HS-5 (cell line): ENCODE results near the gene FOXN1.

ENCODE experiments used
- DNase-seq: peaks from one replicate; pipeline ENCODE4 v3.0.0-alpha.2; 2012; ENCODE audit warnings: low read depth

The FOXN1 gene

DNA sequence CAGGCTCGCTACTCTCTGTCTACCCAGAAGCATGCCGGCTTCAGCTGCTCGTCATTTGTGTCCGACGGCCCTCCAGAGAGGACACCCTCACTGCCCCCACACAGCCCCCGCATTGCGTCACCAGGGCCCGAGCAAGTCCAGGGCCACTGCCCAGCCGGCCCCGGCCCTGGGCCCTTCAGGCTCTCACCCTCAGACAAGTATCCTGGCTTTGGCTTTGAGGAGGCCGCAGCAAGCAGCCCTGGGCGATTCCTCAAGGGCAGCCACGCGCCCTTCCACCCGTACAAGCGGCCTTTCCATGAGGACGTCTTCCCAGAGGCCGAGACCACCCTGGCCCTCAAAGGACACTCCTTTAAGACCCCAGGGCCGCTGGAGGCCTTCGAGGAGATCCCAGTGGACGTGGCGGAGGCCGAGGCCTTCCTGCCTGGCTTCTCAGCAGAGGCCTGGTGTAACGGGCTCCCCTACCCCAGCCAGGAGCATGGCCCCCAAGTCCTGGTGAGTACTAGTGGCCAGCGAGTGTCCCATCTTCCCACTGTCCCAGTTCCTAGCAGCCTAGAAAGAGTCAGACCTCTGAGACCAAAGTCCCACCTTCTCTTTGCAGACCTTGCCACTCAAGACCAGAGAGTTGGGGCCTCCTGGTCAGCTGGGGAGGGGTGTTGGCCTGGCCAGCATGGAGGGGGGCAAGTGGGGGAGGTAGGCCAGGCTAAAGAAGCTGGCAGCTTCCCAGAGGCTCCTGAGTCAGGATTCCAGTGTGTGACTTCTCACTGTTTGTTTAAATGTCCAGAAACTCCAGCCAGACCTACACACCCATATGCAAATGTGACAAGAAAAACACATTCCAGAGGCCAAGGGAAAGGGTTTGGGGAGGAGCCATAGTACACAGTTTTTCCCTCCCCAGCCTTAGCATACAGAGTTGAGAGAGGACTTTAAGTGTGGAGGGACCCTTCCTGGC is 18.6 kb downstream of the FOXN1 start:
- peak; percentile 8 for DNase-seq

DNA sequence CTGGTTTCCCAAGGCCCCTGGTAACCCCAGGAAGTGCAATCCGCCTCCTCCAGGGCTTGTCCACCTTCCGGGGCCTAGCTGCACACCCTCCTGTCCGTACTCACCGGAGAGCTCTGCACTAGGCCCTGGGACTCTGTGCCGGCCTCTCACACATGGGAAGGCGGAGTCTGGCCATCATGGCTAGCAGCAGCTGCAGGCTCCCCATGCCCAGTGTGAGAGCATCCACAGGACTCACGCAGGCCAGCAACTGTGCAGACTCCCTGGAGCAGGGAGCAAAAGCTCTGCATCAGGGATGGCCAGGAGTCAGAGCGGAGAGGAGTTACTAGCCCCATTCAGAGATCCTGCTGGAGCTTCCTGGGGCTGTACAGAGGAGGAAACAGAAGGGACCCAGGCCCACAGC is 20.2 kb downstream of the FOXN1 start:
- DNase-seq = no peak

DNA sequence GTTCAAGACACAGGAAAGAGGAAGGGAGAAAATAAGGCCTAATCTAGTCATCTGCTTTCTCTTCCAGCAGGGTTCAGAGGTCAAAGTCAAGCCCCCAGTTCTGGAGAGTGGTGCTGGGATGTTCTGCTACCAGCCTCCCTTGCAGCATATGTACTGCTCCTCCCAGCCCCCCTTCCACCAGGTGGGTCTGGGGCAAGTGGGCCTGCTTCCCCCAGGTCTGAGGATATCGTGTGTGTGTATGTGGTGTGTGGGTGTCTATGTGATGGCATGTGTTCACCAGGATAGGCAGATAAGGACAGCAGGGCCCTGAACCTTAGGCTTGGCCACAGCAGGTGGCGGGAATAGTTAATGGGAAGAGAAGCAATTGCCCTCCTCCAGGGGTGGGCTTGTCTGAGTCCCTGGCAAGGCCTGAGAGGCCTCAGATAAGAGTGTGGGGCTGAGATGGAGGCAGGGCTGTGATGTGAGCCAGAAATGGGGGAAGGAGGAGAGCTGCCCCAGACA is 21.1 kb downstream of the FOXN1 start:
- no peak for DNase-seq

DNA sequence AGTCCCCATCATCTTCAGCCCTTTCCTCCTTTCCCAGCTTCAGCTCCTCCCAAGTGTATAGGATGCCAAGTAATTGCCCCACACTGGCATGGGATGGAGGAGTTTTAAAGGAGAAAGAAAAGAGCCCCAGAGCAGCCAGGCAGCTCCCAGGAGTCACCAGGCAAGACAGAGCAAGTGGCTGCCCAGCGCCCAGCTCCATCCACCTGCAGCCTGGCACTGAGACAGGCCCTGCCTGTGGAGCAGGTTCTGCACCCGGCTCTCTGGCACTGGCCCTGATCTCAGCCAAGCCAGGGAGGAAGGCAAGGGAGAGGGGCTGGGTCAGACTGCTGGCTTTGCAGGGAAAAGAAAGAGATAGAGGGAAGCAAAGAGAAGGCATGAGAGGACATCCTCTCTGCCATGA is 21.7 kb downstream of the FOXN1 start:
- no peak for DNase-seq

DNA sequence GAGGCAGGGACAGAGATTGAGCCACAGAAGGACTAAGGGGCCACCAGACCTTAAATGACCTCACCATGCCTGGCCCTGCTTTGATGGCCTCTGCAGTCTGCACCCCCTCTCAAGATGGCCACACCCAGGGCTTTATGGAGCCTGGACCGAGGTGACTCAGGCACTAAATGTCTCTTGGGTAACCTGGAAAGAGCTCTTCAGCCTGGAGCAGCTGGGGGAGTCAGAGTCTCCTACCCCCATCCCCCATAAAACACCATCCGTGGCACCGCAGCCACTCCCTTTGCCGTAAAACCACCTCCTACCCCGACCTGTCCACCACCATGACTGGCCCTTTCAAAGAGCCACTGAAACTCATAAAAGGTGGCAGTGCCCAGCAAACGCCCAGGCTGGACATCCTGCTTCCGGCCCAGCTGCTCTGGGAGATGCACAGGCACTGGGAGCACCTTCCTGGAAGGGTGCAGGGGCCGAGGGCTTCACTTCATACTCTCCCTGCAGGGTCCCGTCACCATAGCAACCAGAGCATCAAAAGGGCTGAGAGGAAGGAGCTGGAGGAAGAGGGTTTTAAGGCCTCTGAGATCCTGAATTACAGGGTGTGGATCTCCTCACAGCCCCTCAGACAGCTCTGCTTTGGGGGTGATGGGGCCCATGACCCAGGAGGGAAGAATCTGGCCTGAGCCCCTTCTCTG is 22.3 kb downstream of the FOXN1 start:
- DNase-seq = no peak

DNA sequence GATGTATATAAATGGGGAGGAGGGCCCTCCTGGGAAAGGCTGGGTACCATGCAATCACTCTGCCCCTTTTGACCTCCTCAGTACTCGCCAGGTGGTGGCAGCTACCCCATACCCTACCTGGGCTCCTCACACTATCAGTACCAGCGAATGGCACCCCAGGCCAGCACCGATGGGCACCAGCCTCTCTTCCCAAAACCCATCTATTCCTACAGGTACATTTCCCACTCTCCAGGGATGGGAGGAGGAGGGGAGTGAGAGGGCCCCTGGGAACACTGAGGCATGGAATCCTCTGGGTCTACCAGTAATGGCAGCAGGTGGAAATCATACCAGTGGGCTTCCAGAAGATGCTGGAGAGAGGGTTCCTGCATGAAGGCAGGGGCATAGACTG is 22.9 kb downstream of the FOXN1 start:
- DNase-seq = no peak

DNA sequence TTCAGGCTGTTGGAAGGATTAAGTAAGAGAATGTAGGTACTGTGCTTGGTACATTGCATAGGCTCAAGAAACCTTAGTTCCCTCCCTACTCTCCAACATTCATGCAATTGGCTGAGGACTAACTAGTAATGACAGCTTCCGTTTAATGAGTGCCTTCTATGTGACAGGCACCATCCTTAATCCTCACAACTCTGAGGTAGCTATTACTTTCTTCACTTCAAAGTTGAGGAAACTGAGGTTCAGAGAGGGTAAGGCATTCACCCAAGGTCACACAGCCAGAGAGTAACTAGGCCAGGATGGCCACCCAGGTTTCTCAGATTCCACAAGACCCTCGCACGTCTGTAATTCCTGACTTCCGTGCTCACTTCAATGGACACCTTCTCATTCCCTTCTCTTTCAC is 24.1 kb downstream of the FOXN1 start:
- no peak for DNase-seq

DNA sequence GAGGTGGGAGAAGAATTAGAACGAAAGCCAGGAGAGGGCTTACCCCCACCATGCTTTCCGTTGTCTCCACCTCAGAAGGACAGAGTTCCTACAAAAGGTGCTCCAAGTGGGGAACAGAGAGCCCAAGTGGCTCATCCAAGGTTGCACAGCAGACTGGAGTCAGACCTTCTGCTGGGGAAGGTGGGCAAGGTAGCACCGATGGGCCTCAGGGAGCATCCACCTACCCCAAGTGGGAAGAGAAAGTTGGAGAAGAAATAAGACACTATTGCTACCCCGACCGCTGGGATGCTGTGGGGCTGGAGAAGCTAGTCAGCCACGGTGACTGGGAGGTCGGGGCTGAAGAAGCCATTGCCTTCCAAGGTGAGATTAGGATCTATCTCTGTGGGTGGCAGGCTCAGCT is 24.8 kb downstream of the FOXN1 start:
- no peak for DNase-seq

DNA sequence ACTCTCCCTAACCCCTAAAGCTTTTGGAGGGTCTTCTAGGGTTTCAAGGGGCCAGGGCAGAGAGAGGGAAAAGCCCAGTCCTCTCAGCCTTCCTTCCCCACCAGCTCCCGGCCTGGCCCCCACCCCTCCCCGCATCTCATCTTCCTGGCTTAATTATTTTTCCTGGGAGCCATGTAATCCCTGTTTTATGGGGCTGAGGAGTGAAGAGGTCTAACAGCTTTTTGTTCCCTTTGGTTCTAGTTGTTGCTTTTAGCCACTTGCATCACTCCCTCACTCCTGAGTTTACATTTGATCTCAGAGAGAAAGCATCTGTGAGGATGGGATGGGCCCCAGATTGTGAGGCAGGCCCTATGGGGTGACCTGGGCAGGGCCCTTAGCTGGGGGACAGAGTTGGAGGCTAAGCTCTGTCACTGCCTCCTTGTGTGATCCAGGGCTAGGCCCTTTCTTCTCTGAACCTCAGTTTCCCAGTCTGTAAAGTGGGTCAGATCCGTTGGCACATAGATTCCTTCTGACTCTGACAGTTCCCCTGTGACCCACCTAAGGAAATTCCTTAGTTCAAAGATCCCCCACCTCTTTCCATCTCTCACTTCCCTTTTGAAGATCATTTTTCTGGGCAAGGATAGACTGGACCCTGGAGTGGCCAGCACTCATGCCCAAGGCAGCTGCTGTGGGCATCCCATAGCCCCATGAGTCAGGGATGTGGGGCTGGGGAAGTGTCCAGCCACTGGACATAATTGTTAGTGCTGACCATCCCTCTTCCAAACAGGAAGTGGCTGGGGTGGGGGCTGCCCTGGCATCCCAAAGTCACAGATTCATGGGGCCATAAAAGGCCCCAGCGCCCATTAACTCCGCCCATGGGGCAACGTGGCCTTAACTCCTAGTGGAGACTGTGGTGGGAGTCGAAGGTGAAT is 26.2 kb downstream of the FOXN1 start:
- no peak for DNase-seq

DNA sequence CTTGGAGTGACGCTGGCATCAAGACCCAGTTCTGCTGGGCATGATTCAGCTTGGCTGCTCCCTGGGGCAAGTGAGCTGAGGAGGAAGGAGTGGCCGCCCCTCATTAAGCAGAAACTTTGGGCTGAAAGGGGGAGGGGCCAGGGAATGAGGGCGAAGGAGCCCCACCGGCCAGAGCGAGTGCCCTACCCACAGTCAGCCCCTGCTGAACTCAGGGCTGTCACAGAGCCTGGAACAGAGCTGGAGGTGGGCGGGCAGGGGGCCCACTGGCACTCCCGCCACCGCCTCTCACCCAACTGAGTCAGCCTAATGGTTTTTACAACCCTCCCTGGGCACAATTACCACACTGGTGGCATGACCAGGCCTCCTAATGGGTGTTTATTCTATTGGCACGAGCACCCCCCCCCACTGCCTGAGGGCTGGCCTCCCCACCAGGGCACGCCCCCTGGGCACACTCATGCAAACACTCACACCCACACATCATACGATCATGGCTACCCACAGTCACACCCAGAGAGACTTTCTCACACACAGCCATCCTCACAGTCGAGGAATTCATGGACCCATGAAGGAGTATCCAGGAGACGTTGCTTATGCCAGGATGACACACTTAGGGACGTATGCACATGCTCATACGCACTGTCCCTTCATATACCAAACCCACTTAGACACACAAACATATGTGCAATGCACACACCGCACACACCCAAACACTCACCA is 27.1 kb downstream of the FOXN1 start:
- DNase-seq = no peak

DNA sequence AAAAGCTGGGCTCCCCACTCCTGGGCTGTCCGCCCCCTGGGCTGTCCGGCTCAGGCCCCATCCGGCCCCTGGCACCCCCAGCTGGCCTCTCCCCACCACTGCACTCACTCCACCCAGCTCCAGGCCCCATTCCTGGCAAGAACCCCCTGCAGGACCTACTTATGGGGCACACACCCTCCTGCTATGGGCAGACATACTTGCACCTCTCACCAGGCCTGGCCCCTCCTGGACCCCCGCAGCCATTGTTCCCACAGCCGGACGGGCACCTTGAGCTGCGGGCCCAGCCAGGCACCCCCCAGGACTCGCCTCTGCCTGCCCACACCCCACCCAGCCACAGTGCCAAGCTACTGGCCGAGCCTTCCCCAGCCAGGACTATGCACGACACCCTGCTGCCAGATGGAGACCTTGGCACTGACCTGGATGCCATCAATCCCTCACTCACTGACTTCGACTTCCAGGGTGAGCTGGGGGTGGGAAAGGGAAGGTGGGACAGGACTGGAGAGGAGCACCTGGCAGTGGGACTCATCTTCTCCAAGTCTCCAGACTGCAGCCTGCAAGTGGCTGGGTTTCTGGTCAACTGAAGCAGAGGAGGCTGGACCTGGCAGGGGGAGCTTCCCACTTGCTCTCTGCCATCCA is 28.7 kb downstream of the FOXN1 start:
- DNase-seq = no peak

DNA sequence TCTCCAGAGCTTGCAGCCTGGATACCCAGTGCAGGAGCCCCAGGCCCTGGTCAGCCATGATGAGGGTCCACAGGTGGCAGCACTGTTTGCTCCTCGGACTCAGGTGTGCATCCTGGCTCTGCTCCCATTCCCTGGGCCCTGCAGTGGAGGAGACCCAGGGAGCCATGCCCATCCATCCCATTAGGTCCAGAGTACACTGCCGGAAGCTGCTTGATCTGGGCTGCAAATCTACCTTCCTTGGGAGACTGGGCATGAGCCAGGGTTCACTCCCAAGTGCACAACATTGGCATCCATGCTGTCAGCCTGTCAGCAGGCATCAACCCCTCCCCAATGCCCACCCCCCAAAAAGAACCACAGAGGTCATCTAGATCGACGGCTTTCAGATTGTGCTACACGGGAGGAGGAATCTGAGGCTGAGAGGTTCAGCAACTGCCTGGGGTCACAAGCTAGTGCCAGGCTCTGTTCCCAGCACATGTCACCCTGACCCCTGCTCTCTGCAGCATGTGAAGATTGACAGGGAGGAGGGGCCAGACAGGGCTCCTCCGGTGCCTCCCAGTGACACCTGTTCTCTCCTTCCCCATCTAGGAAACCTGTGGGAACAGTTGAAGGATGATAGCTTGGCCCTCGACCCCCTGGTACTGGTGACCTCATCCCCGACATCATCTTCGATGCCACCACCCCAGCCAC is 30.5 kb downstream of the FOXN1 start:
- DNase-seq = no peak

DNA sequence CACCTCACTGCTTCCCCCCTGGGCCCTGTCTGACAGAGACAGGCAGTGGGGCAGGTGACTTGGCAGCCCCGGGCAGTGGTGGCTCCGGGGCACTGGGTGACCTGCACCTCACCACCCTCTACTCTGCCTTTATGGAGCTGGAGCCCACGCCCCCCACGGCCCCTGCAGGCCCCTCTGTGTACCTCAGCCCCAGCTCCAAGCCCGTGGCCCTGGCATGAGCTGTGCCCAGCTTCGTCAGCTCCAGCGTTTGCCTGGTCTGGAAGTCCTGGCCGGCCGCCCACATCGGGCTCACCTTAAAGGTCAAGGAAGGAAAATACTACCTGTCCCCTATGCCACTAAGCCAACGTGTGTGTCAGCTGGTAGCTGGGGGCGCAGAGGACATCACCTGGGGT is 31.1 kb downstream of the FOXN1 start:
- no peak for DNase-seq

DNA sequence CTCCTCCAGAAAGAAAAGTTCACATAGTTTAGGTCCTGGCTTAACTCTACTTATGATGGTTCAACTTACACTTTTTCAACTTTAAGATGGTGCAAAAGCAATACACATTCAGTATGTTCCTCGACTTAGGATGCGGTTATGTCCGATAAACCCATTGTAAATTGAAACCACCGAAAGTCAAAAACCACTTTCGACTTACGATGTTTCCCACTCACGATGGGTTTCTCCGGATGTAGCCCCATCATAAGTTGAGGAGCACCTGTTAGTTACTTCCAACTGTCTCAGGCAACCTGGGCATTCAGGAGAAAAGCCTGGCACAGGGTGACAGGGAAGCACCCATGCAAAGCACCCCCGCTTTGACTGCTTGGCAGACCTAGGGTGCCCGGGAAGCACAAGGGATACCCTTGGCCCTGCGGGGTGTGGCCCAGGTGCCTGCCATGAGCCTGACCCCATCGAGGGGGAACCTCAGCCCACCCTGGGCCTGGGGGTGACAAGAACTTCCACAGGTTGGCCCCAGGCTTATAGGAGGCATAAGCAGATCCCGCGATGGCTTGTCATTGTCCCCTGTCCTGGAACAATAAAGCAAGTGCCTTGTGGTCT is 32.2 kb downstream of the FOXN1 start:
- no peak for DNase-seq

DNA sequence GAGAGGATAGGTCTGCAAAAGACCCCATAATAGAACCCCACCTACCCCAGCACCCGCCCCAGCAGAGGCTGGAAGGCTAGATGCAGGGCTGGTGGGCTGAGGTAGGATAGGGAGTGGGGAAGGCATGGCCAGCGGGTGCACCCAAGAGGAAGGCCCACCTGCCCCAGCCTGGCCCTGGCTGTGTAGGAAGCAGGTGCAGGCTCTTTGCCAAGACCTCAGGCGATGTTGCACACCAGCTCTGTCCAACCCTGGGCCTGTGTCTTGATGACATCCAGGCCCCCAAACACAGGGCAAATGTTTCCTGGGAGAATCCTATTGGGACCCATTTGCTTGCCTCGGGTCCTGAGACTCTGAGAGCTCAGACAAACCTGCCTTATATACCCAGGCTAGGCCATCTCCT is 34.1 kb downstream of the FOXN1 start:
- no peak for DNase-seq

DNA sequence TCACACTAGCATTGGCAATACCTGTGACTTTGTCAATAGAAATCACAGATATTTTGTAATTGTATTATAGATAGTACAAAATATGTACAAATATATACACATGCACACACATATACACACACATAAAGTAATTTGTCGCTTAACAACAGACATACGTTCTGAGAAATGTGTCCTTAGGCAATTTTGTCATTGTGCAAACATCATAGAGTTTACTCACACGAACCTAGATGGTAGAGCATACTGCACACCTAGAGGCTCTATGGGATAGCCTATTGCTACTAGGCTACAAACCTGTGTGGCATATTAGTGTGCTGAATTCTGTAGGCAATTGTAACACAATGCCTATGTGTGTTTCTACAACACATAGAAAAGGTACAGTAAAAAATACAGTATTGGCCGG is 35.3 kb downstream of the FOXN1 start:
- DNase-seq = no peak

DNA sequence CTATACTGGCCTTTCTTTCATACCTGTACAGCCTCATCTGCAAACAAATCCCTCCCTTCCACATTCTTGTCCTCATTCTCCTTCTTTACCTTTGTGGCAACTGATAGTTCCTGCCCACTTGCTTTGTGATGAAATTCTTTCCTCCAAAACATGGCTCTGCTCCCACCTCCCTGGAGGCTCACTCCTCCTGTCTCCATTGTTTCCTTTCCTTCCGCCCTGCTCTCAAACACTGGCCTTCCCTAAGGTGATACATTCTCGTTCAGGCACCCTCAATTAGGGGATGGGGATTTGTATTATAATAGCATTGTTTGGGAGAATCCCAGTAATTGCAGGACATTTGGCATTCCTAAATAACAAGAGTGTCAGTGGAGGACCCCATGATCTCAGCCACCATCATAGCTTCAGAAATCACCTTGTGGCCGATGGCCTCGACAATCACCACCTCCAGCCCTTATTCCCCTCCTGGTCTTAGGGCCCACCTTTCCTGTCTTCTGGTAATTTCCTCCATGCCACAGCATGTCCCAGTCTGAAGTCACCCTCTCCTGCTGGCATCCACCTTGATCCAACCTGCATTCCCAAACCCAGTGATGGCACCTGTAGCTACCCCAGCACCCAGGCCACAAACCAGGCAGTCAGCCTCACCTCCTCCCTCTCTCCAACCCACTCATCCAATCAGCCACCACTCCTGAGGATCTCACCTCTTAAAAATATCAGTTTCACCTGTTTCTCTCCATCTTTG is 38.4 kb downstream of the FOXN1 start:
- no peak for DNase-seq

DNA sequence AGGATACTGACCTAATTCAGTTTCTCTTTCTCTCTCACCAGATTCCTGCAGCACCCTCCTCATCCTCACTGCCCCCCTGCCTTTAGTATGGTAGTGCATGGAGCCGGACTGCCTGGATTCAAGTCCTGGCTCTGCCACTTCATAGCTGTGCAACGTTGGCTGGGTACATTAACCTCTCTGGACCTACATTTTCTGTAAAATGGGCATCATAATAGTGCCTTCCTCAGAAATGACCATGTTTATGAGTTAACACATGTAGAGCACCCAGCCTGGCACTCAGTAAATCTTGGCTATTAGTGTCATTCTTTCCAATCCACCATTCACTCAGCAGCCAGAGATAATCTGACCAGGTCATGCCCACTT is 39.0 kb downstream of the FOXN1 start:
- no peak for DNase-seq

DNA sequence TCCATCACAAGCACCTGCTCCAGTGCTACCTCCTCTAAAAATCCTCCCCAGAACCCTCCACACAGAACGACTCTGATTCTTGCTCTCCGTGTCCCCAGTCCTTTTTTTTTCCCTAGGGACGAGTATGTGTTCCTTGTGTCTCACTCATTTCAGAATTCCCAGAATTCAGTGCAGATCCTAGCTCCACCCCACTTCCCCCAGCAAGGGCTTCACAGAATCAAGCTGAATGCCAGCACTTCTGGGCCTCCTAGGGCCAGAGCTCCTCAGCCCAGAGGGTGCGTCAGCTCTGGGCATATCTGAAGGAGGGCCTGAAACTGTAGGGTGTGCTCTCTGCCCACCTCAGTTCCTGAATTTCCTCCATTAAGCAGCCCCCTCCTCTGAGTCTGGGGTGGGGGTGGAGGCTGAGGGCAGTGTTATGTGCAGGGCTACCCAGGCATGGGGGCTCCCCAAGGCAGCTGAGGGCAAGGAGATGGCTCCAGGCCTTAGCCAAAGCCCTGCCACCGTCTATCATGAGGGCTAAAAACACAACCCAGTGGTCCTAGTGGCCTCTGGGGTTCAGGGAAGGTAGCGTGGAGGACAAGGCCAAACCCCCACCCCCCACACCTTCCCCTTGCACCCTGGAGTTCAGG is 39.8 kb downstream of the FOXN1 start:
- no peak for DNase-seq
